T-helper 1 cell treated with Interleukin-12 subunit alpha and Interleukin-12 subunit beta and Interleukin-4 antibody, amounts not matched to agents 30 μg/mL and 1 μg/mL, for 36 hours (primary cell): ENCODE results near the gene MRPL9.
"Not testable (repeated sequence)": the region's sequence is repeated elsewhere in the genome, so short reads cannot be mapped to it uniquely, and the experiment has no call there.

Experiments used
- H3K27ac Mint-ChIP-seq: one replicate; pipeline ENCODE4 v1.8.0; 2021; ENCODE audit warnings: mild to moderate bottlenecking, mixed read lengths
- H3K27me3 Mint-ChIP-seq: one replicate; pipeline ENCODE4 v1.8.0; 2021; ENCODE audit warnings: low read depth, mixed read lengths
- H3K36me3 Mint-ChIP-seq: one replicate; pipeline ENCODE4 v1.8.0; 2021; ENCODE audit warnings: low read depth, mixed read lengths
- H3K4me1 Mint-ChIP-seq: one replicate; pipeline ENCODE4 v1.8.0; 2021; ENCODE audit warnings: low read depth, mixed read lengths
- H3K4me3 Mint-ChIP-seq: one replicate; pipeline ENCODE4 v1.8.0; 2021; ENCODE audit warnings: mild to moderate bottlenecking, moderate library complexity, mixed read lengths
- H3K9me3 Mint-ChIP-seq: one replicate; pipeline ENCODE4 v1.8.0; 2021; ENCODE audit warnings: mixed read lengths

Gene MRPL9

DNA sequence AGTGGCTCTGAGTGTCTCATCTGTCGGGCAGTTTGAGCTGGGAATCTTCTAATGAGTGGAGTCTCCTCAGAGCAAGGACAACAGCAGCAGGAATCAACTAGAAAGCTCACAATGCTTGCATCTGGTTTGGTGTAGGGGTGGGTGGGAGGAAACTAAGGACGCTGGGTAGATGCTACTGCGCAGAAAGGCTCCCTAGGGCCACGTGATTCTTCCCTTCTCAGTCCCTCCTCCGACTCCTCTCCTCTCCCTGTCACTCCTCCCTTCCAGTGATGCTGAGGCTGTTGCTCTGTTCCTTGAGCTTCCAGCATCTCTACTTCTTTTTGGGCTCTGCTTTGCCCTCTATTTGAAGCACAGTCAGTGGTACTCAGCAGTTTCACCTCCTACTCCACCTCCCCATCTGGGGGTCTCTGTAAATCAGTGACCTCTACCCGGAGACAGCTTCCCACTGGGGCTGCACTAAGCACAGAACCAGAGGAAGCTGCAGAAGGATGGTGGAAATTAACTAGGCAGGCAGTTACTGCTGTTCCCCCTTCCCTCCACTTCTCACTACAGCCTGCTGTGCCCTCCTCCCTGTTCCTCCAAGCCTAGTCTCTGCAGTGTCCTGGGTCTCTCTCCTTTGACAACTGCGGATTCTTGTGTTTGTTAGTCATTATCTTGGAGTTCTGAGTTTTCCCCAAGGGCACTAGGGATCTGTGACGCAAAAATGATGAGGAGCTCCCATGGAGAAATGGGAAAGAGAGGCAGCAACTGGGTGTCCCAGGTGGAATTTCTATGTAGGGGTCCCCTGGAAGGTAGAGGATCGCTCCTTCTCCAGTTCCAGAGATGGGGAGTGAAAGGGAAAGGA, 36.1 kb upstream of the MRPL9 start:
- Mint-ChIP-seq H3K4me3 (no peak overlapping the region), H3K9me3 (no peaks in the 10 kb centered on the region), H3K27ac (no peak overlapping the region), H3K36me3 (no peaks in the 10 kb centered on the region), H3K4me1 (peaks cover 3% of the 10 kb centered on the region), H3K27me3 (peaks cover 8% of the 10 kb centered on the region)

- H3K27ac Mint-ChIP-seq: no peak overlapping the region
- no peaks in the 10 kb centered on the region for H3K9me3 Mint-ChIP-seq
- peaks cover 3% of the 10 kb centered on the region for H3K4me1 Mint-ChIP-seq
- H3K36me3 Mint-ChIP-seq: peaks cover 2% of the 10 kb centered on the region
- H3K27me3 Mint-ChIP-seq: peaks cover 8% of the 10 kb centered on the region
- H3K4me3 Mint-ChIP-seq: no peak overlapping the region
These were observed 35.3 kb upstream of the MRPL9 start for GRCh38 chr1:151798571-151798970.

DNA sequence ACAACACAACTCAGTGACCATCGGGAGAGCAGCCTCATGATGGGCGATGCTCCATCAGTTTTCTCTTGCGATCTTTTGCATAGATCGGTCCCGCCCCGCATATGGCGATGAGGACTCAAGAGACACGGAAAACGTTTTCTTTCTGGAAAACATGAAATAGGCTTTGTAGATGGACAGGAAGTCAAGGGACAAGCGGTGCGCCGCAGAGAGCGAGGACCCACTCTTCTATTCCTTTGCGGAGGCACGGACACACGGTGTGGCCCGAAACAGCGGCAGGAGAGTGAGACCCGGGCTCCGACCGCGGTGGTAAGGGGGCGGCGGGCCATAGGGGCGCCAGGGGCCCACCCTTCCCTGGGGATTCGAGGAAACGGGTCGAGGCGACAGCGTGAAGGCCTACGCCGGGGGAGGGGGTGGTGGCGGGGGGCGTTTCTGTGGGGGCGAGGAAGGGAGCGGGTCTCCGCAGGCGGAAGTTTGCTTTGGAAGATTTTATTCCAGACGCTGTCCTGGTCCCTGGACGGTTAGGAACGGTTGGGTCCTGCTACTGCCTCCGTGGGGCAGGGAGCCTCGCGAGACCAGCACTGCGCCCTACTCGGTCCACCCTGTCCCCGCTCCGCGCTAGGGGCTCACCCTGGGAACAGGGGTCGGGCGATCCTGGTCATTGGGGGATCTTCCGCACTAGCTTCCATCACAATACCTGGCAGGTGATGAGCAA, 27.8 kb upstream of the MRPL9 start:
- H3K27ac Mint-ChIP-seq: peak overlapping the region; percentile 87
- H3K36me3 Mint-ChIP-seq: peaks cover 9% of the 10 kb centered on the region
- H3K4me1 Mint-ChIP-seq: peaks cover 30% of the 10 kb centered on the region
- H3K4me3 Mint-ChIP-seq: peak overlapping the region; percentile 93
- H3K27me3 Mint-ChIP-seq: no peaks in the 10 kb centered on the region
- H3K9me3 Mint-ChIP-seq: no peaks in the 10 kb centered on the region

GRCh38 chr1:151790071-151790939, 27.0 kb upstream of the MRPL9 start, which contains the start of gene TDRKH:
Gene TDRKH, minus strand, starts transcription at chr1:151790500. Its CDS starts 7,478 bp downstream, at chr1:151783022.
- H3K9me3 Mint-ChIP-seq: no peaks in the 10 kb centered on the region

DNA sequence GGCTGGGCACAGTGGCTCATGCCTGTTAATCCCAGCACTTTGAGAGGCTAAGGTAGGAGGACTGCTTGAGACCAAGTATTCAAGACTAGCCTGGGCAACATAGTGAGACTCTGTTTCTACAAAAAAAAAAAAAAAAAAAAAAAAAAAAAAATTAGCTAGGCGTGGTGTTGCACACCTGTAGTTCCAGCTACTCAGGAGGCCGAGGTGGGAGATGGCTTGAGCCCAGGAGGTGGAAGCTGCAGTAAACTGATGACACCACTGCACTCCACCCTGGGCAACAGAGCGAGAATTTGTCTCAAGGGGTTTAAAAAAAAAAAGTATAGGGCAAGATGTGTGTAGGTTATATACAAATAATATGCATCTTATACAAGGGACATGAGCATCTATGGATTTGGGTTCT, 24.4 kb upstream of the MRPL9 start:
- H3K4me3 Mint-ChIP-seq: no peak overlapping the region
- H3K9me3 Mint-ChIP-seq: no peaks in the 10 kb centered on the region
- H3K27ac Mint-ChIP-seq: no peak overlapping the region
- peaks cover 4% of the 10 kb centered on the region for H3K36me3 Mint-ChIP-seq
- no peaks in the 10 kb centered on the region for H3K27me3 Mint-ChIP-seq
- H3K4me1 Mint-ChIP-seq: peaks cover 28% of the 10 kb centered on the region

More at GRCh38 chr1:151790071-151790939, 27.0 kb upstream of the MRPL9 start, which contains the start of gene TDRKH:
- H3K4me1 Mint-ChIP-seq: peaks cover 30% of the 10 kb centered on the region
- peak within 1 kb of the TSS; percentile 93 for H3K4me3 Mint-ChIP-seq
- no peaks in the 10 kb centered on the region for H3K27me3 Mint-ChIP-seq
- peaks cover 9% of the 10 kb centered on the region for H3K36me3 Mint-ChIP-seq
- H3K27ac Mint-ChIP-seq: peak within 1 kb of the TSS; percentile 87

DNA sequence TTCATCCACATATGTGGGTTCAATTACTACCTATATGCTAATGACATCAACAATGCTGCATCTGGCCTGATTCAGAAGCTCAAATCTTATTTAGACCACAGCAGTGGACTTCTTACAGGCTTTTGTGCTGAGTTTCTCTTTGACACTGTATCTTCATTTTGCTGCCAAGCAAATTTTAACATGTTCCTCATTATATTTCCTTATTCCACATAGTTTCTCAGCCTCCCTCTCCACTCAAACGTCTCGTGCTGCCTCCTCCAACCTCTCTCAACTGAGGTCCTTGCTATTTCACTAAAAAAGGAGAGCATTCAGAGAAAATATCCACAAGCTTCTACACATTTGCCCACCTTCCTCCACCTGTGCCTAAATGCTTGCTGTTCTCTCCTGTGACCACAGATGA, 20.5 kb upstream of the MRPL9 start:
- H3K36me3 Mint-ChIP-seq: peaks cover 14% of the 10 kb centered on the region
- H3K27me3 Mint-ChIP-seq: no peaks in the 10 kb centered on the region
- peaks cover 6% of the 10 kb centered on the region for H3K4me1 Mint-ChIP-seq
- H3K4me3 Mint-ChIP-seq: no peak overlapping the region
- H3K27ac Mint-ChIP-seq: no peak overlapping the region
- no peaks in the 10 kb centered on the region for H3K9me3 Mint-ChIP-seq

DNA sequence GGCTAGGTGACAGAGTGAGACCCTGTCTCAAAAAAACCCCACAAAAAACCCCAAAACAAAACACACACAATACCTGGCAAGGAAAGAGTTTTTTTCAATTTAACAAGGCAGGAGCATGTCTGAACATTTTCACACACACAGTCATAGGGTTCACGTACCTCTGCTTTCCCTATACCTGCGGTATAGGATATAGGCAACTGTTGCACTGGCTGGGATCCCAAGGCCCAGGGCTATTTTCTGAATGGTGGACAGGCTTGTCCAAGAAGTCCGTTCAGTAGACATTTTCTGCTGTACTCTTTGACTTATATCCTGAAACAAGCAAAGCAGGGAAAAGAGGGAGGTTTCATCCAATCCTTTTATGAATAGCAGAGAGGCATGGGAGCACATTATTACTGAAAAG, 19.4 kb upstream of the MRPL9 start:
- Mint-ChIP-seq H3K4me1 (peaks cover 3% of the 10 kb centered on the region), H3K36me3 (peaks cover 21% of the 10 kb centered on the region), H3K27me3 (no peaks in the 10 kb centered on the region), H3K9me3 (no peaks in the 10 kb centered on the region), H3K27ac (no peak overlapping the region), H3K4me3 (no peak overlapping the region)

GRCh38 chr1:151782026-151782425, 18.7 kb upstream of the MRPL9 start:
- H3K4me1 Mint-ChIP-seq, H3K27ac Mint-ChIP-seq, H3K9me3 Mint-ChIP-seq, H3K4me3 Mint-ChIP-seq, H3K27me3 Mint-ChIP-seq: not testable (repeated sequence)
- H3K36me3 Mint-ChIP-seq: peaks cover 21% of the 10 kb centered on the region

- not testable (repeated sequence) for H3K27me3 Mint-ChIP-seq, H3K27ac Mint-ChIP-seq, H3K9me3 Mint-ChIP-seq, H3K4me3 Mint-ChIP-seq, H3K4me1 Mint-ChIP-seq
- H3K36me3 Mint-ChIP-seq: peaks cover 25% of the 10 kb centered on the region
These were observed 17.4 kb upstream of the MRPL9 start for GRCh38 chr1:151780736-151781135.

- Mint-ChIP-seq H3K36me3 (peaks cover 33% of the 10 kb centered on the region), H3K27ac (no peak overlapping the region)
These were observed 16.6 kb upstream of the MRPL9 start for GRCh38 chr1:151779852-151780251.

GRCh38 chr1:151777317-151777716, 14.0 kb upstream of the MRPL9 start:
- Mint-ChIP-seq H3K4me1 (no peaks in the 10 kb centered on the region), H3K4me3 (no peak overlapping the region), H3K36me3 (peaks cover 33% of the 10 kb centered on the region), H3K27me3 (no peaks in the 10 kb centered on the region), H3K27ac (no peak overlapping the region), H3K9me3 (no peaks in the 10 kb centered on the region)

More at GRCh38 chr1:151779852-151780251, 16.6 kb upstream of the MRPL9 start:
- Mint-ChIP-seq H3K9me3 (no peaks in the 10 kb centered on the region), H3K4me1 (no peaks in the 10 kb centered on the region), H3K27me3 (no peaks in the 10 kb centered on the region), H3K4me3 (no peak overlapping the region)

DNA sequence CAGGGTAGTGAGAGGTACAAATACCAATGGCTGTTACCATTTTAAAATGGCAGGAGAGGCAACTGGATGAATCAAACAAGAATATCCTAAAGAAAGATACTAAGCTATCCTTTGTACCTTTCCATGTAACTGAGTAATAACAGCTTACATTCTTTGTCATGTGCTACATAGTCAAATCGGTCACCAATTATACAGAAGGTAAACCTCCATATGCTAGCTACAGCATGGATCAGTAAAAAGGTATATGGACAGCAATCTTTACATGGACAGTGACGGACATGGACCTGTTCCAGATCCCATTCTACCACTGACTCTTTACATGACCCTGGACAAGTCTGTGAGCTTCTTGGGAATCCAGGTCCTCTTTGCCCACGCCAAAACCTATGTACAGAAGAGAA, 13.4 kb upstream of the MRPL9 start:
- Mint-ChIP-seq H3K4me3 (no peak overlapping the region), H3K9me3 (no peaks in the 10 kb centered on the region), H3K27ac (no peak overlapping the region), H3K4me1 (no peaks in the 10 kb centered on the region), H3K27me3 (no peaks in the 10 kb centered on the region), H3K36me3 (peaks cover 32% of the 10 kb centered on the region)

- Mint-ChIP-seq H3K9me3 (no peaks in the 10 kb centered on the region), H3K27me3 (no peaks in the 10 kb centered on the region), H3K4me3 (no peak overlapping the region), H3K36me3 (peaks cover 28% of the 10 kb centered on the region), H3K27ac (no peak overlapping the region), H3K4me1 (no peaks in the 10 kb centered on the region)
These were observed 12.8 kb upstream of the MRPL9 start for GRCh38 chr1:151775894-151776664.
